K562 (cell line): ENCODE measurements around the gene NTNG1. TPM values are rescaled to one million over a fixed set of nuclear protein-coding genes. Genes with fewer than 3 reads are reported as not detected.

Experiments
- BCL6 ChIP-seq: fragments of 250-450 bp; sonication (Bioruptor Pico); IDR thresholded peaks from 2 replicates; pipeline ENCODE4 v1.4.0; 2020
- BRCA1 ChIP-seq, 2 experiments: fragments of 450-650 bp in 1 of 2; sonication (generic) in 1 of 2; formaldehyde crosslinking in 1 of 2; IDR thresholded peaks; 2 replicates each; pipeline versions ENCODE4 v1.5.0 to v1.6.1; 2017 to 2020; ENCODE audit warnings: mild to moderate bottlenecking in 1 of 2, missing genetic modification reagents in 1 of 2
- C11orf30 ChIP-seq: fragments of 450-650 bp; IDR thresholded peaks from 2 replicates; pipeline ENCODE4 v1.6.1; 2016; ENCODE audit warnings: low read depth, mild to moderate bottlenecking
- CEBPG ChIP-seq, 3 experiments: fragments of 200-800 bp in 1 of 3; sonication (Bioruptor generic) in 1 of 3; sonication (generic) in 1 of 3; formaldehyde crosslinking in 1 of 3; IDR thresholded peaks in 2 of 3; conservative IDR thresholded peaks in 1 of 3; 2 replicates each; pipeline versions ENCODE4 v1.6.1 to v1.8.0; 2016 to 2022; ENCODE audit warnings: missing compliant biosample characterization in 2 of 3, missing genetic modification characterization in 2 of 3, mild to moderate bottlenecking in 1 of 3, missing genetic modification reagents in 1 of 3
- CHD4 ChIP-seq: fragments of 200-600 bp; sonication (generic); IDR thresholded peaks from 3 replicates; pipeline ENCODE4 v1.6.1; 2012; ENCODE audit warnings: low read depth, mild to moderate bottlenecking, mixed read lengths, low read length, inconsistent platforms; ENCODE audit not compliant: insufficient read depth, insufficient replicate concordance, poor library complexity, severe bottlenecking
- E2F6 ChIP-seq, 2 experiments: IDR thresholded peaks; 2 replicates each; pipeline ENCODE4 v1.6.1; 2011; ENCODE audit warnings: borderline replicate concordance in 1 of 2, control low read depth in 1 of 2, low read depth in 1 of 2, low read length in 1 of 2, mild to moderate bottlenecking in 1 of 2, mixed read lengths in 1 of 2, moderate library complexity in 1 of 2; ENCODE audit not compliant: insufficient read depth in 1 of 2, insufficient read length in 1 of 2, poor library complexity in 1 of 2, severe bottlenecking in 1 of 2; ENCODE audit errors: extremely low read depth in 1 of 2
- FOXK1 ChIP-seq: sonication (generic); formaldehyde crosslinking; IDR thresholded peaks from 2 replicates; pipeline ENCODE4 v1.8.0; 2022; ENCODE audit warnings: missing genetic modification reagents, mild to moderate bottlenecking, borderline replicate concordance
- HNRNPL ChIP-seq: fragments of 200-400 bp; formaldehyde crosslinking; IDR thresholded peaks from 2 replicates; pipeline ENCODE4 v1.6.1; 2017; ENCODE audit warnings: low read depth, mild to moderate bottlenecking, low read length
- IFI16 ChIP-seq: fragments of 250-450 bp; sonication (Bioruptor Pico); IDR thresholded peaks from 2 replicates; pipeline ENCODE4 v2.1.2; 2022; ENCODE audit warnings: mild to moderate bottlenecking, inconsistent platforms
- MAFF ChIP-seq: IDR thresholded peaks from 2 replicates; pipeline ENCODE4 v1.6.1; 2012; ENCODE audit warnings: low read length, improper control_type of control experiment
- MAFK ChIP-seq: IDR thresholded peaks from 2 replicates; pipeline ENCODE4 v1.6.1; 2011; ENCODE audit warnings: low read length, improper control_type of control experiment
- MBD1 ChIP-seq: fragments of 250-450 bp; sonication (Bioruptor Pico); IDR thresholded peaks from 2 replicates; pipeline ENCODE4 v1.8.0; 2022; ENCODE audit warnings: inconsistent platforms
- MIER1 ChIP-seq: fragments of 450-650 bp; IDR thresholded peaks from 2 replicates; pipeline ENCODE4 v1.6.1; 2016; ENCODE audit warnings: antibody characterized with exemption, mild to moderate bottlenecking, low read depth
- POLR3A ChIP-seq: IDR thresholded peaks from 2 replicates; pipeline ENCODE4 v1.6.1; 2011; ENCODE audit warnings: borderline replicate concordance, mild to moderate bottlenecking, moderate library complexity; ENCODE audit not compliant: insufficient read length, insufficient read depth; ENCODE audit errors: extremely low read depth
- RBM22 ChIP-seq: fragments of 200-400 bp; formaldehyde crosslinking; IDR thresholded peaks from 2 replicates; pipeline ENCODE4 v1.6.1; 2018; ENCODE audit warnings: low read length, low read depth; ENCODE audit not compliant: poor library complexity, severe bottlenecking
- RFX5 ChIP-seq: IDR thresholded peaks from 2 replicates; pipeline ENCODE4 v1.6.1; 2011; ENCODE audit warnings: low read depth, mild to moderate bottlenecking, improper control_type of control experiment, low read length
- SAP30 ChIP-seq: fragments of 200-600 bp; sonication (generic); IDR thresholded peaks from 2 replicates; pipeline ENCODE4 v1.6.1; 2012; ENCODE audit warnings: borderline replicate concordance, low read depth, mild to moderate bottlenecking, moderate library complexity, low read length, control low read depth, inconsistent platforms; ENCODE audit not compliant: insufficient read depth, poor library complexity, severe bottlenecking
- SIN3B ChIP-seq: fragments of 450-650 bp; IDR thresholded peaks from 2 replicates; pipeline ENCODE4 v1.6.1; 2017; ENCODE audit warnings: low read depth, mild to moderate bottlenecking, moderate library complexity
- ZNF324 ChIP-seq: fragments of 250-450 bp; sonication (Bioruptor Pico); IDR thresholded peaks from 2 replicates; pipeline ENCODE4 v1.4.0; 2020; ENCODE audit warnings: mild to moderate bottlenecking
- polyA plus RNA-seq, 8 experiments: library from polyadenylated mRNA; depleted of rRNA in 4 of 8; stranded (reverse) in 5 of 8; unstranded in 3 of 8; fragments of >200 nt; fragmentation: Nextera tagmentation in 2 of 8; fragmentation: Illumina TruSeq in 1 of 8; extraction: Ambion mirVana in 2 of 8; extraction: Trizol in 1 of 8; gene quantifications; 2 replicates each; pipeline versions ENCODE4 v1.2.1 to v1.2.3, GENCODE V29; 2011 to 2014; ENCODE audit warnings: inconsistent platforms in 1 of 8, missing spikeins in 1 of 8
- total RNA-seq, 7 experiments: library from RNA; depleted of rRNA in 6 of 7; stranded (reverse); fragments of >200 nt in 6 of 7; fragmentation: Illumina TruSeq in 2 of 7; extraction: Trizol in 2 of 7; gene quantifications; 2 replicates each; pipeline versions ENCODE4 v1.2.1 to v1.2.3, GENCODE V29; 2011 to 2021; ENCODE audit warnings: low replicate concordance in 1 of 7

NTNG1 gene
- total and polyA plus RNA-seq, 9 of the 15 experiments (the other 6 are each of a cell fraction or from before 2014, with no cell fraction given), result not detected

- no peak for TF ChIP-seq RFX5
- no peak for TF ChIP-seq FOXK1
- TF ChIP-seq ZNF324 (CRISPR knock-in tag), result no peak
- no peak for TF ChIP-seq POLR3A
- TF ChIP-seq MAFK, result peak; percentile 53; the same call in 1 of the 2 replicates
- no peak for TF ChIP-seq MIER1
- TF ChIP-seq MAFF, result peak; percentile 64; the same call in 1 of the 2 replicates
- TF ChIP-seq BCL6 (CRISPR knock-in tag), result no peak
- no peak for TF ChIP-seq SIN3B
- no peak for TF ChIP-seq MBD1 (CRISPR knock-in tag)
- no peak for TF ChIP-seq IFI16 (CRISPR knock-in tag)
- no peak for TF ChIP-seq SAP30
- TF ChIP-seq E2F6 (IDR thresholded peaks at IDR 0.05; ENCODE audit: borderline replicate concordance in 1 of 2, extremely low read depth in 1 of 2, insufficient read depth in 1 of 2, insufficient read length in 1 of 2, low read depth in 1 of 2, low read length in 1 of 2, poor library complexity in 1 of 2, severe bottlenecking in 1 of 2), result no peak
- no peak for TF ChIP-seq RBM22
- peak; percentile 54; the same call in 1 of the 2 replicates for TF ChIP-seq C11orf30
- TF ChIP-seq HNRNPL, result no peak
- no peak for TF ChIP-seq CEBPG (CRISPR knock-in tag; IDR thresholded peaks at IDR 0.05)
- no peak for TF ChIP-seq CEBPG (tag; conservative IDR thresholded peaks at IDR 0.05 in 1 of 2, IDR thresholded peaks at IDR 0.05 in 1 of 2)
- TF ChIP-seq CHD4, result no peak
- TF ChIP-seq BRCA1 (IDR thresholded peaks at IDR 0.05), result no peak
- no peak for TF ChIP-seq BRCA1 (CRISPR knock-in tag; IDR thresholded peaks at IDR 0.05)
These were observed 353.2 kb downstream of the NTNG1 start (continued) for GRCh38 chr1:107494061-107494460.
